NK-92 treated with Interleukin-12 subunit alpha and Interleukin-12 subunit beta, amount 100 ng/mL, for 24 hours (cell line): ENCODE results near the gene HBB.

ENCODE experiments used
- DNase-seq: peaks from one replicate; lab custom pipeline; 2025; lab: John Stamatoyannopoulos, UW

The HBB gene

GRCh38 chr11:5247472-5248192 lies 20.8 kb upstream of the HBB start:
- no peak for DNase-seq

- no peak for DNase-seq
These were observed 20.1 kb upstream of the HBB start for GRCh38 chr11:5246772-5247471.

- DNase-seq = no peak
These were observed 18.3 kb upstream of the HBB start for GRCh38 chr11:5245155-5245554.

GRCh38 chr11:5243816-5244180 lies 16.9 kb upstream of the HBB start:
- no peak for DNase-seq

- DNase-seq = no peak
These were observed 16.3 kb upstream of the HBB start for GRCh38 chr11:5242933-5243815.

- DNase-seq = no peak
These were observed 15.3 kb upstream of the HBB start for GRCh38 chr11:5242208-5242607.

- no peak for DNase-seq
These were observed 14.6 kb upstream of the HBB start for GRCh38 chr11:5241458-5241857.

GRCh38 chr11:5240458-5240857 lies 13.6 kb upstream of the HBB start:
- no peak for DNase-seq

GRCh38 chr11:5240056-5240455 lies 13.2 kb upstream of the HBB start:
- DNase-seq = no peak

GRCh38 chr11:5239046-5239445 lies 12.2 kb upstream of the HBB start:
- no peak for DNase-seq

- DNase-seq = no peak
These were observed 11.6 kb upstream of the HBB start for GRCh38 chr11:5238486-5238885.

- DNase-seq = no peak
These were observed 10.5 kb upstream of the HBB start for GRCh38 chr11:5237420-5237819.

GRCh38 chr11:5235364-5236095 lies 8.7 kb upstream of the HBB start:
- DNase-seq = no peak

- DNase-seq = no peak
These were observed 7.5 kb upstream of the HBB start, which contains the start of gene HBD for GRCh38 chr11:5234381-5234834. Gene HBD, minus strand, starts transcription at chr11:5234483. Its CDS starts 50 bp downstream, at chr11:5234433.

- no peak for DNase-seq
These were observed 6.4 kb upstream of the HBB start for GRCh38 chr11:5233307-5233706.

- no peak for DNase-seq
These were observed 6.0 kb upstream of the HBB start for GRCh38 chr11:5232821-5233220.

- DNase-seq = no peak
These were observed 5.3 kb upstream of the HBB start for GRCh38 chr11:5232176-5232575.

- DNase-seq = no peak
These were observed 4.2 kb upstream of the HBB start for GRCh38 chr11:5231111-5231510.

- no peak for DNase-seq
These were observed 3.4 kb upstream of the HBB start for GRCh38 chr11:5230266-5230665.

- DNase-seq = no peak
These were observed 2.9 kb upstream of the HBB start for GRCh38 chr11:5229796-5230195.

GRCh38 chr11:5229356-5229755 lies 2.5 kb upstream of the HBB start:
- no peak for DNase-seq

- DNase-seq = no peak
These were observed 1.3 kb upstream of the HBB start for GRCh38 chr11:5228124-5228523.
